Upper lobe of left lung (tissue), 4 donors: ENCODE results near the gene FKBP7.

Source experiments
- POLR2A ChIP-seq, 4 donors: fragments of 450-650 bp; IDR thresholded peaks; one replicate each; pipeline ENCODE4 v1.5.1; 2016 to 2017; ENCODE audit warnings: antibody characterized with exemption in 4 of 4, mild to moderate bottlenecking in 2 of 4
- TF ChIP-seq, protein P1 (sequence below), 6 experiments: fragments of 450-650 bp in 4 of 6; fragments of 200-600 bp in 2 of 6; sonication (generic) in 2 of 6; IDR thresholded peaks; one replicate each; pipeline ENCODE4 v1.5.1; 2016 to 2019; ENCODE audit warnings: antibody characterized with exemption in 6 of 6

DNA sequence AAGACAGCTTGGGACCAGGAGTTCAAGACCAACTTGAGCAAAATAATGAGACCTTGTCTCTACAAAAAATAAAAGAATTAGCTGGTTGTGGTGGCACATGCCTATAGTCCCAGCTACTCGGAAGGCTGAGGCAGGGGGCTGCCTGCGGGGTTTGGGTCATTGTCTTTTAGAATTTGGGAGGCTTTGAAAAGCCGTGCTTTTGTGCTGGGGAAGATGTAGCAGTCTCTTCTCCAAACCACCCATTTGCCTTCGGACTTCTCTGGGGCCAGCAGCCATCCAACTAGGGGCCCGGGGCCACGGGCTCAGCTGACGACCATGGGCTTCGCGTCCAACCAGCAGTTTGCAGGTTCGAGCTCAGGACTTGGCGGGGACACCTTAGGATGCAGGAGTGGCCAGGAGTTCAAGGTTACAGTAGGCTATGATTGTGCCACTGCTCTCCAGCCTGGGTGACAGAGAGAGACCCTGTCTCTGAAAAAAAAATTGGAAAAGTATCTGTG, 21.0 kb downstream of the FKBP7 start:
- TF ChIP-seq, protein P1, sequence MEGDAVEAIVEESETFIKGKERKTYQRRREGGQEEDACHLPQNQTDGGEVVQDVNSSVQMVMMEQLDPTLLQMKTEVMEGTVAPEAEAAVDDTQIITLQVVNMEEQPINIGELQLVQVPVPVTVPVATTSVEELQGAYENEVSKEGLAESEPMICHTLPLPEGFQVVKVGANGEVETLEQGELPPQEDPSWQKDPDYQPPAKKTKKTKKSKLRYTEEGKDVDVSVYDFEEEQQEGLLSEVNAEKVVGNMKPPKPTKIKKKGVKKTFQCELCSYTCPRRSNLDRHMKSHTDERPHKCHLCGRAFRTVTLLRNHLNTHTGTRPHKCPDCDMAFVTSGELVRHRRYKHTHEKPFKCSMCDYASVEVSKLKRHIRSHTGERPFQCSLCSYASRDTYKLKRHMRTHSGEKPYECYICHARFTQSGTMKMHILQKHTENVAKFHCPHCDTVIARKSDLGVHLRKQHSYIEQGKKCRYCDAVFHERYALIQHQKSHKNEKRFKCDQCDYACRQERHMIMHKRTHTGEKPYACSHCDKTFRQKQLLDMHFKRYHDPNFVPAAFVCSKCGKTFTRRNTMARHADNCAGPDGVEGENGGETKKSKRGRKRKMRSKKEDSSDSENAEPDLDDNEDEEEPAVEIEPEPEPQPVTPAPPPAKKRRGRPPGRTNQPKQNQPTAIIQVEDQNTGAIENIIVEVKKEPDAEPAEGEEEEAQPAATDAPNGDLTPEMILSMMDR (IDR thresholded peaks at IDR 0.05), result no peak
- TF ChIP-seq POLR2A (IDR thresholded peaks at IDR 0.05), result no peak
